Keratinocyte (primary cell): ENCODE data around the gene DSCAML1. TPM values are rescaled to one million over a fixed set of nuclear protein-coding genes. Genes with fewer than 3 reads are reported as not detected.

Experiments
- DNase-seq: peaks from one replicate; pipeline ENCODE4 v3.0.0-alpha.2; 2011; ENCODE audit warnings: low read depth, missing footprints, low spot score
- FAIRE-seq: peaks from 2 replicates; lab custom pipeline; 2011; peaks lifted over from hg19 to GRCh38; lab: Jason Lieb, UNC
- H2AFZ ChIP-seq: 2 replicates; pipeline ENCODE4 v1.6.0; 2012; ENCODE audit warnings: low read length, control low read depth, inconsistent platforms; ENCODE audit not compliant: control insufficient read depth
- H3K27ac ChIP-seq: 2 replicates; pipeline ENCODE4 v1.5.1; 2011; ENCODE audit warnings: low read length; ENCODE audit not compliant: control insufficient read depth, insufficient read depth
- H3K27me3 ChIP-seq: 3 replicates; pipeline ENCODE4 v1.6.0; 2011; ENCODE audit warnings: low read length; ENCODE audit not compliant: control insufficient read depth, insufficient read depth; ENCODE audit errors: extremely low read depth
- H3K36me3 ChIP-seq, 2 experiments: 2 replicates in 1 of 2; 3 replicates in 1 of 2; pipeline ENCODE4 v1.5.1; 2011; ENCODE audit warnings: low read length in 2 of 2, mild to moderate bottlenecking in 1 of 2; ENCODE audit not compliant: control insufficient read depth in 2 of 2, insufficient read depth in 2 of 2; ENCODE audit errors: extremely low read depth in 1 of 2
- H3K4me1 ChIP-seq: 3 replicates; pipeline ENCODE4 v1.5.1; 2011; ENCODE audit warnings: low read length; ENCODE audit not compliant: control insufficient read depth, insufficient read depth; ENCODE audit errors: extremely low read depth
- H3K4me2 ChIP-seq: 3 replicates; pipeline ENCODE4 v1.6.0; 2011; ENCODE audit warnings: low read depth, low read length; ENCODE audit not compliant: control insufficient read depth, insufficient read depth; ENCODE audit errors: extremely low read depth
- H3K4me3 ChIP-seq, 3 experiments: fragments of 200-600 bp in 1 of 3; sonication (generic) in 1 of 3; 2 replicates in 2 of 3; 3 replicates in 1 of 3; pipeline ENCODE4 v1.5.1; 2011 to 2016; ENCODE audit warnings: low read length in 3 of 3, mild to moderate bottlenecking in 3 of 3, control low read depth in 2 of 3, inconsistent platforms in 1 of 3, low read depth in 1 of 3, mixed read lengths in 1 of 3, mixed run types in 1 of 3, moderate library complexity in 1 of 3; ENCODE audit not compliant: control insufficient read depth in 2 of 3, insufficient read depth in 2 of 3; ENCODE audit errors: extremely low read depth in 1 of 3
- H3K79me2 ChIP-seq: 2 replicates; pipeline ENCODE4 v1.6.0; 2012; ENCODE audit warnings: low read length; ENCODE audit not compliant: control insufficient read depth, insufficient read depth
- H3K9ac ChIP-seq: 3 replicates; pipeline ENCODE4 v1.6.0; 2011; ENCODE audit warnings: low read length; ENCODE audit not compliant: control insufficient read depth, insufficient read depth; ENCODE audit errors: extremely low read depth
- H3K9me1 ChIP-seq: 3 replicates; pipeline ENCODE4 v1.6.0; 2011; ENCODE audit warnings: low read length; ENCODE audit not compliant: control insufficient read depth, insufficient read depth; ENCODE audit errors: extremely low read depth
- H3K9me3 ChIP-seq: 2 replicates; pipeline ENCODE4 v1.5.1; 2012; ENCODE audit warnings: low read depth, low read length; ENCODE audit not compliant: control insufficient read depth
- H4K20me1 ChIP-seq: 3 replicates; pipeline ENCODE4 v1.6.0; 2011; ENCODE audit warnings: low read length; ENCODE audit not compliant: control insufficient read depth, insufficient read depth; ENCODE audit errors: extremely low read depth
- CTCF ChIP-seq, 3 experiments: IDR thresholded peaks in 1 of 3; conservative IDR thresholded peaks in 1 of 3; optimal IDR thresholded peaks in 1 of 3; 2 replicates in 2 of 3; 3 replicates in 1 of 3; pipeline versions ENCODE3 to v1.5.1; 2011; ENCODE audit warnings: low read length in 3 of 3, mild to moderate bottlenecking in 3 of 3, moderate library complexity in 2 of 3, control low read depth in 1 of 3, inconsistent platforms in 1 of 3; ENCODE audit not compliant: insufficient read depth in 2 of 3; ENCODE audit errors: extremely low read depth in 1 of 3
- EZH2 ChIP-seq: IDR thresholded peaks from one replicate; pipeline ENCODE4 v1.6.1; 2012; ENCODE audit warnings: inconsistent platforms, mild to moderate bottlenecking, low read length, moderate library complexity
- dilution Hi-C: fragments of 300-500 bp; cut with MboI; formaldehyde crosslinking; loops from one replicate; pipeline ENCODE4 v1.7.0; 2020; ENCODE audit warnings: low sequenced_read_pairs; ENCODE audit not compliant: extremely low pct_ligation_motif_present
- polyA plus RNA-seq, 5 experiments: library from polyadenylated mRNA; depleted of rRNA in 3 of 5; stranded (reverse) in 3 of 5; stranded (forward) in 1 of 5; unstranded in 1 of 5; fragments of >200 nt; gene quantifications; 1 replicate in 1 of 5; 2 replicates in 3 of 5; 3 replicates in 1 of 5; pipeline versions ENCODE4 v1.2.1 to v1.2.3, GENCODE V29; 2011 to 2012; ENCODE audit warnings: missing spikeins in 2 of 5, low read depth in 1 of 5, low replicate concordance in 1 of 5

The DSCAML1 gene
- polyA plus RNA-seq, 1 donor (not counting 4 experiments of a cell fraction or from before 2014, with no cell fraction given) = not detected

GRCh38 chr11:117396970-117397369 lies 400.0 kb downstream of the DSCAML1 start:
- TF ChIP-seq EZH2 (no peak), CTCF (optimal IDR thresholded peaks at IDR 0.05 in 1 of 3, IDR thresholded peaks at IDR 0.05 in 1 of 3, conservative IDR thresholded peaks at IDR 0.05 in 1 of 3; ENCODE audit: extremely low read depth in 1 of 3, insufficient read depth in 2 of 3, low read length in 3 of 3) (no peak)

GRCh38 chr11:117395476-117395875 lies 401.5 kb downstream of the DSCAML1 start:
- Histone ChIP-seq H3K9me1 (no peaks in the 10 kb centered on the region), H2AFZ (no peak overlapping the region), H3K36me3 (peaks cover 49 to 52% of the 10 kb centered on the region in 2 experiments), H3K9ac (no peak overlapping the region), H3K4me2 (no peak overlapping the region), H3K9me3 (no peaks in the 10 kb centered on the region), H3K4me3 (no peak overlapping the region), H3K79me2 (no peaks in the 10 kb centered on the region), H3K27me3 (no peaks in the 10 kb centered on the region), H4K20me1 (no peaks in the 10 kb centered on the region), H3K4me1 (no peaks in the 10 kb centered on the region), H3K27ac (no peak overlapping the region)
- dilution Hi-C loops = no loop called here
- TF ChIP-seq EZH2 (no peak), CTCF (optimal IDR thresholded peaks at IDR 0.05 in 1 of 3, IDR thresholded peaks at IDR 0.05 in 1 of 3, conservative IDR thresholded peaks at IDR 0.05 in 1 of 3; ENCODE audit: extremely low read depth in 1 of 3, insufficient read depth in 2 of 3, low read length in 3 of 3) (no peak)
- no peak for DNase-seq
- no peak for FAIRE-seq

More at GRCh38 chr11:117396970-117397369, 400.0 kb downstream of the DSCAML1 start:
- Histone ChIP-seq H3K27me3 (no peaks in the 10 kb centered on the region), H3K79me2 (no peaks in the 10 kb centered on the region), H3K36me3 (peaks cover 37 to 39% of the 10 kb centered on the region in 2 experiments), H3K9ac (no peak overlapping the region), H3K4me3 (no peak overlapping the region), H2AFZ (no peak overlapping the region), H3K9me1 (no peaks in the 10 kb centered on the region), H3K4me1 (no peaks in the 10 kb centered on the region), H3K27ac (no peak overlapping the region), H4K20me1 (no peaks in the 10 kb centered on the region), H3K9me3 (no peaks in the 10 kb centered on the region), H3K4me2 (no peak overlapping the region)
- DNase-seq (no peak), FAIRE-seq (no peak)
- dilution Hi-C loops = no loop called here
